ENCODE measurements around the gene GNA12.

DNA sequence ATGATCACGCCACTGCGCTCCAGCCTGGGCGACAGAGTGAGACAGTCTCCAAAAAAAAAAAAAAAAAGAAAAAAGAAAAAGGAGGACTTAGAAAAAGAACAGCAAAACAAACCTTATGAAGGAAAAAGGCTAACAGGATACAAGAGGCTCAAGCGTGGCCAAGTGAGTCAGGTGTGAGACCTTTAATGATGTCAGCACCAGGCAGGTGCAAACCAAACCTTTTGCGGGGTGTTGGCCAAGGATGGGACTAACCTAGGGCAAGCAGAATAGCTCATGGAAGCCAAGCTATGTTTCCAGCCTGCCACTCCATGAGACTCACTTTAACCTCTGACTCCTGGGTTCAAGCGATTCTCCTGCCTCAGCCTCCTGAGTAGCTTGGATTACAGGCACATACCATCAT, 11.3 kb upstream of the GNA12 start:
- TF ChIP-seq CTCF (IDR thresholded peaks at IDR 0.05; ENCODE audit: insufficient read depth, low read length) (no peak), POLR2AphosphoS5 (IDR thresholded peaks at IDR 0.05; ENCODE audit: low read depth) (no peak), GABPA (IDR thresholded peaks at IDR 0.05; ENCODE audit: low read depth) (no peak)

Data from HL-60 (cell line).